Rectal smooth muscle tissue (tissue), 1 donor: ENCODE results near the gene ZBTB45.
"Not testable (repeated sequence)": the region's sequence is repeated elsewhere in the genome, so short reads cannot be mapped to it uniquely, and the experiment has no call there.

ENCODE experiments used
- H3K27ac ChIP-seq: one replicate; pipeline ENCODE4 v1.7.0; 2013; ENCODE audit warnings: low read depth, low read length, inconsistent platforms
- H3K27me3 ChIP-seq: one replicate; pipeline ENCODE4 v1.7.0; 2013; ENCODE audit warnings: low read length; ENCODE audit not compliant: control insufficient read depth, insufficient read depth
- H3K36me3 ChIP-seq: one replicate; pipeline ENCODE4 v1.7.0; 2013; ENCODE audit warnings: low read length; ENCODE audit not compliant: control insufficient read depth, insufficient read depth
- H3K4me1 ChIP-seq: one replicate; pipeline ENCODE4 v1.7.0; 2013; ENCODE audit warnings: low read length; ENCODE audit not compliant: control insufficient read depth, insufficient read depth
- H3K4me3 ChIP-seq: one replicate; pipeline ENCODE4 v1.7.0; 2013; ENCODE audit warnings: low read length
- H3K9ac ChIP-seq: one replicate; pipeline ENCODE4 v1.7.0; 2013; ENCODE audit warnings: low read length

ZBTB45 gene

DNA sequence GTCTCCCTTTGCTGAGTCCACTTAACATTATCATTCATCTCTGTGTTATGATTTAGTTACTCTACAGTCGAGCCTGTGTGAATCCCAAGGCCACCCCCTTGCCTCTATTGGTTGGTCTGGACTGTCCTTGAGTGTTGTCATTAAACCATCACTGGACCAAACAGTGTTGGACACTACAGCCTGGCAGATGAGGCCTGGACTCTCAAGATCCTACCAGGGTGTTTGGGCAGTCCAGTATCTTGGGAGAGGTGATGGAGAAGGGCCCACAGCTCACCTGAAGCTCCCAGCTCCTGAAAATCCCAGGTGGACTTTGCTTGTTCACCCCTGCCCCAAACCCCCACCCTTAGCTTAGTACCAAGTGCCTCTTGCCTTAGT, 31.5 kb upstream of the ZBTB45 start:
- H3K4me1 ChIP-seq = peaks cover 17% of the 10 kb centered on the region
- H3K4me3 ChIP-seq = no peak overlapping the region
- no peak overlapping the region for H3K9ac ChIP-seq
- no peak overlapping the region for H3K27ac ChIP-seq
- no peaks in the 10 kb centered on the region for H3K27me3 ChIP-seq
- H3K36me3 ChIP-seq = peaks cover 51% of the 10 kb centered on the region

DNA sequence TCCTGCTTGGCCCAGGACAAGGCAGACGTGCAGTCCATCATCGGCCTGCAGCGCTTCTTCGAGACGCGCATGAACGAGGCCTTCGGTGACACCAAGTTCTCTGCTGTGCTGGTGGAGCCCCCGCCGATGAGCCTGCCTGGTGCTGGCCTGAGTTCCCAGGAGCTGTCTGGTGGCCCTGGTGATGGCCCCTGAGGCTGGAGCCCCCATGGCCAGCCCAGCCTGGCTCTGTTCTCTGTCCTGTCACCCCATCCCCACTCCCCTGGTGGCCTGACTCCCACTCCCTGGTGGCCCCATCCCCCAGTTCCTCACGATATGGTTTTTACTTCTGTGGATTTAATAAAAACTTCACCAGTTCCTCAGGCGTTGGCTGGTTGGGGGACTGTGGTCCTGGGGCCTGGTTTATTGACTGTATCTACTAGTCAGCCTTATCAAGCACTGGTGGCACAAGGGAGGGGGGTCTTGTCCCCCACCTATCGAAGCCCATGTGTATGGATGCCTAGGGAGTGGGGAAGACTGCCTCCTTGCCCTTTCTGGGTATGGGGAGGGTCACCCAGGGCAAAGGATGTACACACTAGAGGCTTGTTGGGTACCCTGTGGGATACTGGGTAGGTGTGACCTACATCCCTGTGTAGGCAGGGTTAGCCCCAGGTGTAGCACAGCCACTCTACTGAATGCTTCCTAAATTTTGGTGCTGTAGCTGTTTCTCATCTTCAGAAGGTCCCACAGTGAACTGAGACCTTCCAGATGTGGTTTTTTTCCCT, 30.9 kb upstream of the ZBTB45 start:
- peaks cover 50% of the 10 kb centered on the region for H3K36me3 ChIP-seq
- no peak overlapping the region for H3K9ac ChIP-seq
- no peak overlapping the region for H3K4me3 ChIP-seq
- no peaks in the 10 kb centered on the region for H3K27me3 ChIP-seq
- H3K4me1 ChIP-seq = peaks cover 22% of the 10 kb centered on the region
- H3K27ac ChIP-seq = no peak overlapping the region

DNA sequence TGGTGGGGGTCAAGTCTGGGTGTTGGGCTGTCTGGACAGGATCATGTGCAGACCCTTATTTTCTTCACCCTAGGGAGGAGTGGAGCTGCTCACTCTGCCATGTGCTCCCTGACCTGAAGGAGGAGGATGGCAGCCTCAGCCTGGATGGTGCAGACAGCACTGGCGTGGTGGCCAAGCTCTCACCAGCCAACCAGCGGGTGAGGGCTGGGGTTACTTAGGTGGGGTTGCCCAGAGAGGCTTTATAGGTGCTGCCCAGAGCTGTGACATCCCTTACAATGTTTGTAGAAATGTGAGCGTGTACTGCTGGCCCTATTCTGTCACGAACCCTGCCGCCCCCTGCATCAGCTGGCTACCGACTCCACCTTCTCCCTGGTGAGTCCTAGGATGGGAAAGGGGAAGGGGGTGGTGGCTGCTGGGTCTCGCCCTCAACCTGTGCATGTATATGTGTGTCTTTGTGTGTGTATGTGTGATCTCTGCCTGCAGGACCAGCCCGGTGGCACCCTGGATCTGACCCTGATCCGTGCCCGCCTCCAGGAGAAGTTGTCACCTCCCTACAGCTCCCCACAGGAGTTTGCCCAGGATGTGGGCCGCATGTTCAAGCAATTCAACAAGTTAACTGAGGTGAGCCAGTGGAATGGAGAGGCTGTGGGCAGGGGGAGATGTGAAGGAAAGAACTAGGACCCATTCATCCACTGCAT, 30.2 kb upstream of the ZBTB45 start:
- Histone ChIP-seq H3K9ac (no peak overlapping the region), H3K36me3 (peaks cover 50% of the 10 kb centered on the region), H3K27ac (no peak overlapping the region), H3K4me1 (peaks cover 20% of the 10 kb centered on the region), H3K4me3 (no peak overlapping the region), H3K27me3 (no peaks in the 10 kb centered on the region)

DNA sequence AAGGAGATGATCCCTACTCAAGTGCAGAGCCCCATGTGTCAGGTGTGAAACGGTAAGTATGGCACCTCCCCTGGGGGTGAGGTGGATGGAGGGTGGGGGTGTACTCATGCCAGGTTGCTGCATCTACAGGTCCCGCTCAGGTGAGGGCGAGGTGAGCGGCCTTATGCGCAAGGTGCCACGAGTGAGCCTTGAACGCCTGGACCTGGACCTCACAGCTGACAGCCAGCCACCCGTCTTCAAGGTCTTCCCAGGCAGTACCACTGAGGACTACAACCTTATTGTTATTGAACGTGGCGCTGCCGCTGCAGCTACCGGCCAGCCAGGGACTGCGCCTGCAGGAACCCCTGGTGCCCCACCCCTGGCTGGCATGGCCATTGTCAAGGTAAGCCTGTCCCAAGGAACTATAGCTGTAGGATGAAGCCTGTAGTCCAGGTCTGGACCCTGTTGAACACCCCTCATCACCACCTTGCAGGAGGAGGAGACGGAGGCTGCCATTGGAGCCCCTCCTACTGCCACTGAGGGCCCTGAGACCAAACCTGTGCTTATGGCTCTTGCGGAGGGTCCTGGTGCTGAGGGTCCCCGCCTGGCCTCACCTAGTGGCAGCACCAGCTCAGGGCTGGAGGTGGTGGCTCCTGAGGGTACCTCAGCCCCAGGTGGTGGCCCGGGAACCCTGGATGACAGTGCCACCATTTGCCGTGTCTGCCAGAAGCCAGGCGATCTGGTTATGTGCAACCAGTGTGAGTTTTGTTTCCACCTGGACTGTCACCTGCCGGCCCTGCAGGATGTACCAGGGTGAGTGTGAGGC, 29.5 kb upstream of the ZBTB45 start:
- peaks cover 50% of the 10 kb centered on the region for H3K36me3 ChIP-seq
- no peak overlapping the region for H3K9ac ChIP-seq
- H3K4me3 ChIP-seq = no peak overlapping the region
- peaks cover 16% of the 10 kb centered on the region for H3K4me1 ChIP-seq
- H3K27ac ChIP-seq = no peak overlapping the region
- H3K27me3 ChIP-seq = no peaks in the 10 kb centered on the region

GRCh38 chr19:58547323-58548312, 28.0 kb upstream of the ZBTB45 start:
- Histone ChIP-seq H3K9ac (no peak overlapping the region), H3K27me3 (no peaks in the 10 kb centered on the region), H3K36me3 (peaks cover 50% of the 10 kb centered on the region), H3K27ac (no peak overlapping the region), H3K4me3 (no peak overlapping the region), H3K4me1 (peaks cover 13% of the 10 kb centered on the region)

DNA sequence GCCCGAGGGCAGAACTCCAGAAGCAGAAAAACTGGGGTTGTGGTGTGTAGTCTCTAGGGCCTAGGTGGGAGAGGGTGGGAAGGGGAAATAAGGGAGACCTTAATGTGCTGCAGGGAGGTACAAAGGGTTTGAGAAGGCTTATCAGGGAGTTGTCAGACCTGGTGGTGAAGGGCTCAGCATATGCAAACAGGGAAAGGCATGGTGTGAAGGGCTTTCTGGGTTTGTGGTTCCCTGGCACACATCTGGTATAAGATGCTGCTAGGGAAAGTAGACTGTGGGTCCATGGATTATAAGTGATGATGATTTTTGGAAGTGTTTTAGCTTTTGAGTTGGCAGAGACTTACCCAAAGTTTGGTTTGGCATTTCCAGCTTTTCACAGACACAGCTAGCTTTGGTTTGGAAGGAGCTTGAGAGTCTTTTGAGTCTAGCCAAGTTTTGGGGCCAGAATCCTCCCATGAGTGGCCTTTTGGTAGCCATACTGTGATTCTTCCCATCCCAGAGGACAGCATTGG, 26.5 kb upstream of the ZBTB45 start:
- H3K27ac ChIP-seq = no peak overlapping the region
- peaks cover 13% of the 10 kb centered on the region for H3K4me1 ChIP-seq
- peaks cover 42% of the 10 kb centered on the region for H3K36me3 ChIP-seq
- peak overlapping the region; percentile 19 for H3K9ac ChIP-seq
- no peaks in the 10 kb centered on the region for H3K27me3 ChIP-seq
- peak overlapping the region; percentile 74 for H3K4me3 ChIP-seq

GRCh38 chr19:58545286-58546018, 25.8 kb upstream of the ZBTB45 start:
- peak overlapping the region; percentile 86 for H3K27ac ChIP-seq
- peaks cover 36% of the 10 kb centered on the region for H3K36me3 ChIP-seq
- H3K4me3 ChIP-seq = peak overlapping the region; percentile 74
- H3K9ac ChIP-seq = peak overlapping the region; percentile 42
- peaks cover 13% of the 10 kb centered on the region for H3K4me1 ChIP-seq
- H3K27me3 ChIP-seq = no peaks in the 10 kb centered on the region

GRCh38 chr19:58544591-58545285, 25.1 kb upstream of the ZBTB45 start:
- peak overlapping the region; percentile 86 for H3K27ac ChIP-seq
- H3K36me3 ChIP-seq = peaks cover 29% of the 10 kb centered on the region
- H3K4me1 ChIP-seq = peaks cover 13% of the 10 kb centered on the region
- H3K9ac ChIP-seq = peak overlapping the region; percentile 42
- H3K4me3 ChIP-seq = peak overlapping the region; percentile 74
- no peaks in the 10 kb centered on the region for H3K27me3 ChIP-seq

DNA sequence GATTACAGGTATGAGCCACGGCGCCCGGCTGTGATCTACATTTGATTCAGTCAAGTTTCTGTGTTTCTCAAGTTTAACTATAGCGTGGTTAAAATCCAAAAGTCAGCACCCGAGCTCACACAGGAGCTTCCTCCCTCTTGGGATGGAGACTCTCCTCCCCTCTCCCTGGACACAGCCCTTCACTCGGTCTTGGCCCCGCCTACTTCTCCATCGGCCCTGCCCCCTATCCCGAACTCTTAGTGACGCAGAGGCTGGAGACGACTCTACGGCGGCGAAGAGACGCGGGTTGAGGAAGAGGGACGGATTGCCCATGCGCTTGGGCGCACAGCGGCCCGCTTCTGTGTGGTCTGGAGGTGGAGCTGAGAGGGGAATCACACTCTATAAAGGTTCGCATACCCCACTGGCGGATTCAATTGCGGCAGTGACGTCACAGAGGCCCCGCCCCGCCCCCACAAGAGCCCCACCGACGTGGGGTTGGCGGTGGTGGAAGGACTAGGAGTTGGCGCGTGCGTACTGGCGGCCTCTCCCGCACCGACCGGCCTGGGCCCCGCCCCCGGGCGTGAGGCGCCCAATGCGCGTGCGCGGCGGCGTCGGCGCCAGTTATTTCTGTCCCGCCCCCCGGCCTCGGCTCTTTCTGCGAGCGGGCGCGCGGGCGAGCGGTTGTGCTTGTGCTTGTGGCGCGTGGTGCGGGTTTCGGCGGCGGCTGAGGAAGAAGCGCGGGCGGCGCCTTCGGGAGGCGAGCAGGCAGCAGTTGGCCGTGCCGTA, 24.4 kb upstream of the ZBTB45 start, which contains the start of gene TRIM28:
TSS of gene TRIM28 (plus strand) at position 239 of the 765 bp plus-strand sequence. CDS start 694 bp downstream, outside the sequence.
- Histone ChIP-seq H3K4me3 (peak within 1 kb of the TSS; percentile 81), H3K36me3 (peaks cover 21% of the 10 kb centered on the region), H3K4me1 (peaks cover 13% of the 10 kb centered on the region), H3K27me3 (no peaks in the 10 kb centered on the region), H3K9ac (peak within 1 kb of the TSS; percentile 59), H3K27ac (peak within 1 kb of the TSS; percentile 86)

DNA sequence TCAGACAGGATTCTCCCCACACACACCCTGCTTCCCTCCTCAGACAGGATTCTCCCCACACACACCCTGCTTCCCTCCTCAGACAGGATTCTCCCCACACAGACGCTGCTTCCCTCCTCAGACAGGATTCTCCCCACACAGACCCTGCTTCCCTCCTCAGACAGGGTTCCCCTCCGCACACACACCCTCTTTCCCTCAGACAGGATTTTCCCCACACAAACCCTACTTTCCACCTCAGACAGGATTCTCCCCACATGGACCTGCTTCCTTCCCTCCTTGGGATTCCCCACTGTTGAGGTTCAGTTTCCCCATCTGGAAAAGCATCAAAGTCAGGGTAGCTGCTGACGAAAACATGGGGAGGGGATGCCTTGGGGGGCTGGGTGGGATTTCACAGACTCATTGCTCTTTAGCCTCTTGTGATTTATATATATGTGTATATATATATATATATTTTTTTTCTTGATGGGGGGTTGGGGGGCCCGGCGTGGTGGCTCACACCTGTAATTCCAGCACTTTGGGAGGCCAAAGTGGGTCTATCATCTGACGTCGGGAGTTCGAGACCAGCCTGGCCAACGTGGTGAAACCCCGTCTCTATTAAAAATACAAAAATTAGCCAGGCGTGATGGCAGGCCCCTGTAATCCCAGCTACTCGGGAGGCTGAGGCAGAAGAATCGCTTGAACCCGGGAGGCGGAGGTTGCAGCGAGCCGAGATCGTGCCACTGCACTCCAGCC, 23.2 kb upstream of the ZBTB45 start:
- peak overlapping the region; percentile 86 for H3K27ac ChIP-seq
- H3K4me3 ChIP-seq = not testable (repeated sequence)

More for the DNA sequence above, 23.2 kb upstream of the ZBTB45 start:
- H3K27me3 ChIP-seq, H3K36me3 ChIP-seq, H3K9ac ChIP-seq: not testable (repeated sequence)
- peaks cover 13% of the 10 kb centered on the region for H3K4me1 ChIP-seq
